Muscle of arm (tissue), 12 donors: Measurements from ENCODE around the gene RETREG3. TPM values are rescaled to one million over a fixed set of nuclear protein-coding genes. Genes with fewer than 3 reads are reported as not detected.
A peak's percentile ranks its signal among the peaks of the same experiment; 100 is the strongest.
"Not testable (repeated sequence)": the region's sequence is repeated elsewhere in the genome, so short reads cannot be mapped to it uniquely, and the experiment has no call there.

Experiments
- DNase-seq: peaks from one replicate; pipeline ENCODE4 v3.0.0-alpha.2; 2013
- polyA plus RNA-seq, 12 donors: library from polyadenylated mRNA; unstranded; fragments of 120-200 nt; gene quantifications; one replicate each; pipeline ENCODE4 v1.2.1, GENCODE V29; 2013; ENCODE audit not compliant: insufficient read length in 12 of 12

The RETREG3 gene
- polyA plus RNA-seq, 12 donors, result 26.3 to 40.9 (median 36.8) TPM; not detected in 1

- no peak for DNase-seq
Observed at GRCh38 chr17:42574463-42574862, 34.7 kb downstream of the RETREG3 start.

DNA sequence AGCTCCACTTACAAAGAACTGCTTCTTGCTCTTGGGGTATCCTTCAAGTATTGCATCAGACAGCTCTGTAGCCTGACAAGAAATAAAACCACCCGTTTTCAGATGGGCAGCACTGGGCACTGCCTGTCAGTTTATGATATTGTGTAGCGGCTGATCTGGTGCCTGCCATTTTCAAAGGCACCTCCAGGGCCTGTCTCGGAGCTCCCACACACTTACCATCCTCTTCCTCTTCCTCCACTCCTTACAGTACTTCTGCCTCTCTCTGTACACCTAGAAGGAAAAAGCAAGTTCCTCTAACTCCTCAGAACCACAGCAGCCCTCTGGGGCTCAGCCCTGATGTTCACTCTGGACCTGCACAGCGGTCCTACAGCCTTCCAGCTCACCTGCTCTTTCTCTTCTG is 36.1 kb downstream of the RETREG3 start:
- no peak for DNase-seq

DNA sequence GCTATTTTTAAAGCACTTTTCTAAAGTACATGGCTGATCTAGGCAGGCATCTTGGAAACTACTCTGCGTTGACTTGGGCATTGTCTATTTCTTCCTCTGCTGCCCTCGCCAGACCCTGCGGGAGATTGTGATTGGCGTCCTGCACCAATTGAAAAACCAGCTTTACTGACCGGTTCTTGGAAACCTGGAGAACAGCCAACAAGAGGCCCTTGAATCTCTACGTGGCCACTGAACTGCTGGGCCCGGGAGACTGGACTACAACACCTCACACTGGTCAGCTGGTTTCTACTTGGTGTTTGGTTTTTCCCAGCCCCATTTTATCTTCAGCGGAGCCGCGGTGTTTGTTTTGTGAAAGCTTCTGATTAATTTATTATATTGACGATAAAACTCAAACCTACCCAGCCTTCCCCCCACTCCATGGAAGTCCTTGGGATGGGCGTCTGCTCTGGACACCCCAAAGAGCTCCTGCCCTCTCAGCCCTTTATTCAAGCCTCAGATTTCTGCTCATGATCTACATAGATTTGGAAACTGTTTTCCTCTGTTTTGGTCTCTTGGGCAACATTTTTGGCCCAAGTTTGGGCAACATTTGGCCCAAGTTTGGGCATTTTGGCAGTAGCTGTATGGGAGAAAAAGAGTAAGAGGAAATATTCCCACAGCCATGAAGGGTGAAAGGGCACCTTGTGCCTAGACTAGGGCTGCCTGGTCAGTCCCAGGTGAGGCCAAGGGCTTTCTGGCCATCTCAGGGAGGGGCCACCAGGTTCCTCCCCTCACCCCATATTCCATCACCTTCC is 37.5 kb downstream of the RETREG3 start:
- no peak for DNase-seq

DNA sequence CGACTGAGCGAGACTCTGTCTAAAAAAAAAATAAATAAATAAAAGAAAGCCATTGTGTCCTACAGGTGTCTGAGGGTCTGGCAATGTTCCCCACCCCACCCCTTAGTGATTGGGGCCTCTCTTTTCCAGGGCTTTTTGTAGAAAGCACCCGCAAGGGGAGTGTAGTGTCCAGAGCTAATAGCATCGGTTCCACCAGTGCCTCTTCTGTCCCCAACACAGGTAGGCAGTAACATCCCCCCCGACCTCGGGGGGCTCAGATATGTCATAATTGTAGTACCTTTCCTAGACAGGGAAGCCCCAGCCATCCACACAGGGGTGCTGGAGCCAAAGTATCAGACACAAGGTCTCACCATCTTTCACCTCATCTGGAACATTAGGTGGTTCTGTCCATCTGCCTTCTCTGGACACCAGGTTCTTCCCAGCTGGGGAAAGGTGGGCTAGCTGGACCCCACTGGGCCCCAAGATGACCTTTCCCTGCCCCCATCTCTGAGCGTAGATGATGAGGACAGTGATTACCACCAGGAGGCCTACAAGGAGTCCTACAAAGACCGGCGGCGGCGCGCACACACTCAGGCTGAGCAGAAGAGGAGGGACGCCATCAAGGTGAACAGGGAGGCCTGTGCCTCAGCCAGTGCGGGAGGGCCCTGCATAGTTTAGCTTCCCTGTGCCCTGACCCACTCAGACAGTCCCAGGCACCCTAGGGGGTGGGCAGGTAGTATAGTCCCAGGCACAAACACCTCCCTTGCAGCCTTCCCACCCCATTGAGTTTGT is 40.6 kb downstream of the RETREG3 start:
- no peak for DNase-seq

DNA sequence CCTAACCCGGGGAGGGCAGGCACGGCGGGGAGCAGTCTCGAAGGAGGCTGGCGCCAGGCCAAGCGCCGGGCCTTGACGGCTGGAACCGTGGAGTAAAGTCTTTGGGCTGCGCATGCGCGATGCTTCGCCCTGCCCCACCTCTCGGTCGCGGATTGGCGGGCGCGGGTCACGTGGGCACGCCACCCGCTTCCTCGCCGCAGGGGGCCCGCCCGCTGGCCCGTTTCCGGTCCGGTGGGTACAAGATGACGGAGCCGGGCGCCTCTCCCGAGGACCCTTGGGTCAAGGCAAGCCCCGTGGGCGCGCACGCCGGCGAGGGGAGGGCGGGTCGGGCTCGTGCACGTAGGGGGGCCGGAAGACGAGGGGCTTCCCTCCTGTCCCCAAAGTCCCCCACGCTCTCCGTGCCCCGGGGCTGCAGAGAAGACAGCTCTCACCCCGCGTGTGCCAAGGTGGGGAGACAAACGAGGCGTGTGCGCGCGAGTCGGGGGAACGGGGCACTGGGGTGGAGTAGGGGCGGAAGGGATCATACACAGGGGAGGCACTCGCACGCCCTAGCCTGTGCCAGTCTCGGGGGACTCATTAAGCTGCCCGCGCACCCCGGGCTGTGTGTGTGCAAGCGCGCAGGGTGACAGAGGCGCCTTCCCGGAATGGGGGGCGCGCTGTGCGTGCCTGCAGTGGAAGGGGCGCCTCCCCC is 42.1 kb downstream of the RETREG3 start, which contains the start of gene MLX:
MLX (plus strand) TSS at position 218 of the 691 bp plus-strand sequence; CDS start at position 243, 25 bp downstream.
- DNase-seq, result peak; percentile 92

GRCh38 chr17:42566215-42566882 is 42.8 kb downstream of the RETREG3 start:
- no peak for DNase-seq

- no peak for DNase-seq
Observed at GRCh38 chr17:42565523-42566214, 43.5 kb downstream of the RETREG3 start.

- DNase-seq, result no peak
Observed at GRCh38 chr17:42564815-42565522, 44.2 kb downstream of the RETREG3 start.

DNA sequence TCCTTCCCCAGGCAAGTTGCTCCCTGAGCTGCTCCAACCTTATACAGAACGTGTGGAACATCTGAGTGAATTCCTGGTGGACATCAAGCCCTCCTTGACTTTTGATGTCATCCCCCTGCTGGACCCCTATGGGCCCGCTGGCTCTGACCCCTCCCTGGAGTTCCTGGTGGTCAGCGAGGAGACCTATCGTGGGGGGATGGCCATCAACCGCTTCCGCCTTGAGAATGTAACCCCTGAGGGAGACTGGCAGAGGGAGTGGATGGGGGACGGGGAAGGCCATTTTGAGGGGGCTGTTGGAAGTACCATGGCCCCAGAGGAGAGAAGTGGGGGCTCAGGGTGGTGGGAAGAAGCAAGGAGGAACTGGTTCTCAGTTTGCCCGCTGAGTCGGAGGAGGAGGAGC is 45.2 kb downstream of the RETREG3 start:
- DNase-seq, result no peak

- DNase-seq, result no peak
Observed at GRCh38 chr17:42563543-42563942, 45.6 kb downstream of the RETREG3 start.

DNA sequence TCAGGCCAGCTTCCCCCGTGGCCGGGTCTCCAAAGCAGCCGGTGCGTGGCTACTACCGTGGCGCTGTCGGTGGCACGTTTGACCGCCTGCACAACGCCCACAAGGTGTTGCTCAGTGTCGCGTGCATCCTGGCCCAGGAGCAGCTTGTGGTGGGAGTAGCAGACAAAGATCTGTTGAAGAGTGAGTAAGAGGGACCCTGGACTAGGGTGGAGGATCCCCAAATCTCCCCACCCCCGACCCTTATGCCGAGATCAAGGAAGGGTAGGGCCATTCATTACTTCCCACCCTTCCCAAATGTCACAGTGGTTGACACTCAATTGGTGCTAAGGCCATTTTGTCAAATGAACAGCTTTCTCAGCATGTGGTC is 46.0 kb downstream of the RETREG3 start:
- DNase-seq, result no peak

- DNase-seq, result no peak
Observed at GRCh38 chr17:42562388-42563142, 46.6 kb downstream of the RETREG3 start.

GRCh38 chr17:42561897-42562387 is 47.2 kb downstream of the RETREG3 start, which contains the start of gene COASY:
COASY (plus strand) TSS chr17:42562148; CDS start chr17:42562623, 475 bp downstream.
- DNase-seq, result peak; percentile 99

GRCh38 chr17:42560246-42560645 is 48.9 kb downstream of the RETREG3 start:
- DNase-seq, result no peak

DNA sequence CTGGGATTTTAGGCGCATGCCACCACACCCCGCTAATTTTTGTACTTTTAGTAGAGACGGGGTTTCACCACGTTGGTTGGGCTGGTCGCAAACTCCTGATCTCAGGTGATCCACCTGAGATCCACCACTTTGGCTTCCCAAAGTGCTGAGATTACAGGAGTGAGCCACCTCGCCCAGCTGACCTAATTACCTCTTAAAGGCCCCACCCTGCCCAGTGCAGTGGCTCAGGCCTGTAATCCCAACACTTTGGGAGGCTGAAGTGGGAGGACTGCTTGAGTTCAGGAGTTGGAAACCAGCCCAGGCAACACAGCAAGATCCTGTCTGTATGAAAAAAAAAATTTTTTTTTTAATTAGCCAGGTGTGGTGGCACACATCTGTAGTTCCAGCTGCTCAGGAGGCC is 50.1 kb downstream of the RETREG3 start:
- no peak for DNase-seq

DNA sequence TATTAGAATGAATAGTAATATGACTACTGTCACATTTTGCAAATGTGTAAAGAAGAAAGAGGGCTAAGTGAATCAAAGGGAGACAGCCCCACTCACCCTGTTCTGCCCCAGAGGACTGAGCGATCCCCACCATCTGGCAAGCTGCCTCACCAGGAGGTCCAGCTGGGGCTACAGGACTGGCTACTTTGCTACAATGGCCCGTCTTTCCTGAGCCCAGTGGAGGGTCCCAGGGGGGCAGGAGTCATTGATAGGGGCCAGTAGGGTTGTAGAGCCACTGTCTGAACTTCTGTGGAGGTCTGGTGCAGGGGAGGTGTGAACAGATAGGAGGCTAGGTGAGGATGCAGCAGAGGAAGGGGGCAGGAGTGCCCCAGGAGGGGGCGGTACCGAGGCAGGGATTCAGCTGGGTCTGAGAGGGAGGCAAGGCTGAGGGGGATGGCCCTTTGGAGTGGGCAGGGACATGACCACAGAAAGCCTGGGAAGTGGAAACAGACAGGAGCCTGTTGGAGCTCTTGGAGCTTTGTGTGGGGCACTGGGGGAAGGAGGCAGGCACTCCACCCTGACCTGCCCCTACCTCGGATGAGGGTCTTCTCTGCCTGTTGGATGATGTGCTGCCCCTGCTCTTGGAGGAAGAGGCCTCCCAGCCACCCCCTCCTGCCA is 53.1 kb downstream of the RETREG3 start:
- not testable (repeated sequence) for DNase-seq

GRCh38 chr17:42555122-42555622 is 54.0 kb downstream of the RETREG3 start:
- DNase-seq, result no peak

DNA sequence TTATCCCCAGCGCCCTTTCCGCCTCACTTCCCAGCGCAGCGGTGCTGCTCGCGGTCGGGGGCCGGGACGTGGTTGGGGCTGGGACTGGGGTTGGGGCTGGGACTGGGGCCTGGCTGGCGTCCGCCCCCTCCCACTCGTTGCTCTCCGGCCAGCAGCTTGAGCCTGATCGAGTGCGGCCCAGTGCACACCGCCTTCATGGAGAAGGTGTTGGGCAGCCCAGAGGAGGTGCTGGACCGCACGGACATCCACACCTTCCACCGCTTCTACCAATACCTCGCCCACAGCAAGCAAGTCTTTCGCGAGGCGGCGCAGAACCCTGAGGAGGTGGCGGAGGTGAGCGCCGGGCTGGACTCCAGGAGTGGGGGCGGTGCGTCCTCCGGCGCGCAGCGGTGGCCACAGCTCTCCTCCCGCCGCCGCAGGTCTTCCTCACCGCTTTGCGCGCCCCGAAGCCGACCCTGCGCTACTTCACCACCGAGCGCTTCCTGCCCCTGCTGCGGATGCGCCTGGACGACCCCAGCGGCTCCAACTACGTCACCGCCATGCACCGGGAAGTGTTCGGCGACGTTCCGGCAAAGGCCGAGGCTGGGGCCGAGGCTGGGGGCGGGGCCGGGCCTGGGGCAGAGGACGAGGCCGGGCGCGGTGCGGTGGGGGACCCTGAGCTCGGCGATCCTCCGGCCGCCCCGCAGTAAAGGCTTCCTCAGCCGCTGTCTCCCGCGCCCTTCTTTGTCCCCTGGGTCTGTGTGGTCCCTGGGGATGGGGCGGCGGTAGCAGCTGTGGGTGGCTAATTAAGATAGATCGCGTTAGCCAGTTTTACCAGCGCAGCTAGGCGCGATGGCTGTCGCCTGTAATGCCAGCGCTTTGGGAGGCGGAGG is 54.7 kb downstream of the RETREG3 start:
- peak; percentile 89 for DNase-seq
